Peyer's patch (tissue), 4 donors: Measurements from ENCODE around the gene OR3A3. TPM values are rescaled to one million over a fixed set of nuclear protein-coding genes. Genes with fewer than 3 reads are reported as not detected.
"Not testable (repeated sequence)": the region's sequence is repeated elsewhere in the genome, so short reads cannot be mapped to it uniquely, and the experiment has no call there.

Experiments
- DNase-seq, 3 donors: peaks; one replicate each; pipeline ENCODE4 v3.0.0-alpha.2; 2017 to 2019
- H3K27ac ChIP-seq, 4 donors: fragments of 200-600 bp; sonication (generic); one replicate each; pipeline ENCODE4 v1.5.1; 2016 to 2019
- H3K27me3 ChIP-seq, 2 donors: fragments of 200-600 bp; sonication (generic); one replicate each; pipeline ENCODE4 v1.5.1; 2019
- H3K36me3 ChIP-seq, 3 donors: fragments of 200-600 bp; sonication (generic); one replicate each; pipeline ENCODE4 v1.5.1; 2016 to 2019
- H3K4me1 ChIP-seq, 4 donors: fragments of 200-600 bp; sonication (generic); one replicate each; pipeline ENCODE4 v1.5.1; 2016 to 2019
- H3K4me3 ChIP-seq, 4 donors: fragments of 200-600 bp; sonication (generic); 1 replicate in 3 of 4; 2 replicates in 1 of 4; pipeline ENCODE4 v1.5.1; 2016 to 2019; ENCODE audit warnings: mild to moderate bottlenecking in 1 of 4
- H3K9me3 ChIP-seq, 4 donors: fragments of 200-600 bp; sonication (generic); one replicate each; pipeline ENCODE4 v1.5.1; 2016 to 2019; ENCODE audit warnings: mild to moderate bottlenecking in 1 of 4
- CTCF ChIP-seq, 6 experiments: fragments of 450-650 bp in 4 of 6; fragments of 200-600 bp in 2 of 6; sonication (generic) in 1 of 6; IDR thresholded peaks; one replicate each; pipeline ENCODE4 v1.5.1; 2017 to 2019; ENCODE audit warnings: antibody characterized with exemption in 6 of 6, mild to moderate bottlenecking in 3 of 6, moderate library complexity in 1 of 6
- POLR2A ChIP-seq, 2 donors: fragments of 450-650 bp; IDR thresholded peaks; one replicate each; pipeline ENCODE4 v1.5.1; 2017; ENCODE audit warnings: antibody characterized with exemption in 2 of 2, mild to moderate bottlenecking in 2 of 2, moderate library complexity in 2 of 2
- total RNA-seq, 4 donors: library from RNA; depleted of rRNA; stranded (reverse); fragments of >200 nt; gene quantifications; one replicate each; pipeline ENCODE4 v1.1.0, GENCODE V29; 2016

Gene OR3A3
- total RNA-seq, 4 donors from 2014 or later = not detected

DNA sequence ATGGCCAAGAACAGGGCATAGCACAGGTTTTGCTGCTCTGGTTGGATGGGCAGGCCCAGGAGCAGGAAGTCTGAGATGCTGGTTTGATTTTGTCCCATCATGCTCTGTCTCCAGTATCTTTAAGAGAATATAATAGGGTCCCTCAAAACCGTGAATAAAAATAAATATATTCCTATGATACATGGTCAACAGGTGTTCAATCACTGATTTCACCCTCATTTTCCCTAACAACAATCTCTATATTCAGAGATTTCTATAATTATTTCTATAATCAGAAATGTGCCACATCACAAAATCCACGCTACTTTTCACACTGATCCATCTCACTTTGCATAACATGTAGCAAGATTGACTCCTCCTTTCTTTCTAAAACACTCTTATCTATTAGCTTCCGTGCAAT lies 22.6 kb downstream of the OR3A3 start, which contains the start of gene OR1E2:
TSS of gene OR1E2 (minus strand) at position 101 of the 400 bp plus-strand sequence. CDS start at position 101, 0 bp downstream.
- no peaks in the 10 kb centered on the region for H3K4me1 ChIP-seq
- no peak within 1 kb of the TSS for H3K27ac ChIP-seq
- no peaks in the 10 kb centered on the region for H3K9me3 ChIP-seq
- H3K27me3 ChIP-seq = no peaks in the 10 kb centered on the region
- H3K36me3 ChIP-seq = no peaks in the 10 kb centered on the region
- TF ChIP-seq POLR2A (IDR thresholded peaks at IDR 0.05) (no peak), CTCF (IDR thresholded peaks at IDR 0.05) (no peak)
- no peak within 1 kb of the TSS for H3K4me3 ChIP-seq
- DNase-seq = no peak

DNA sequence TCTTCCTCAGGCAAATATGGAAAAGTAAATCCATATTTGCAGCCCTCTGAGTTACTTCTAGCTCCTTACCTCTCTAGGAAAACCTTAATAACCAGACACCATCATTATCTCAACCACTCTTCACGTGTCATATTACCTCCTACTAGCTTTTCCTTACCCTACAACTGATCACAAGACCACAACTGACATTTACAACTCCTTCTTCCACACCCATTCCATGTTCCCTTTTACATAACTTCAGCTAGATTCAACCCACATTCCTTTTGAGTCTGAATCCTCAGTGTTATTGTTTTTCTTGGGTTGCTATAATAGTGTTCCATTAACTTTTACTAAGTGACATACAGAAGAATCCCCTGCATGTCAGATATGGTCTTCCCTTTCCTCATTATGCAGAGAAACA lies 27.2 kb downstream of the OR3A3 start:
- H3K4me3 ChIP-seq = no peak overlapping the region
- DNase-seq = no peak
- H3K36me3 ChIP-seq = no peaks in the 10 kb centered on the region
- no peak overlapping the region for H3K27ac ChIP-seq
- TF ChIP-seq POLR2A (IDR thresholded peaks at IDR 0.05) (no peak), CTCF (IDR thresholded peaks at IDR 0.05) (no peak)
- H3K9me3 ChIP-seq = no peaks in the 10 kb centered on the region
- no peaks in the 10 kb centered on the region for H3K4me1 ChIP-seq
- no peaks in the 10 kb centered on the region for H3K27me3 ChIP-seq

- H3K4me1 ChIP-seq = no peaks in the 10 kb centered on the region
- no peak overlapping the region for H3K27ac ChIP-seq
- H3K4me3 ChIP-seq = no peak overlapping the region
- no peaks in the 10 kb centered on the region for H3K27me3 ChIP-seq
- H3K36me3 ChIP-seq = no peaks in the 10 kb centered on the region
- no peak for DNase-seq
- TF ChIP-seq POLR2A (IDR thresholded peaks at IDR 0.05) (no peak), CTCF (IDR thresholded peaks at IDR 0.05) (no peak)
- no peaks in the 10 kb centered on the region for H3K9me3 ChIP-seq
These were observed 29.3 kb downstream of the OR3A3 start for GRCh38 chr17:3440451-3440850.

DNA sequence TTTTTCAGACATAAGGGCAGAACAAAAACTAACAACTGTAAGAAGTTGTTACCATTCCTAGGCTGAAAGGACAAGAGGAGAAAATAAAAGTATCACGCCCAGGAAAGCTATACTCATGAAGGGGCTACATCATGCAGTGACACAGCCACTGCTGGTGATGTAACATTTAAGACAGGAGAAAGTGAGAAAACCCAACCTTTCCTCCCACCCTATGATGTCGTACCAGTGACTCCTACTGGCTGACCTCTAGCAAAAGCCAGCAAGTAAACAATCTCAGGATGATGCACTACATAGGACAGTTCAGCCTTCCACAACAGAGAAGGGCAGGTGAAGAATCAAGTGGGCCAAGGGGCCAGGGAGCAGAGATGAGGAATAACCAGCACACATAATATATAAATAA lies 36.5 kb downstream of the OR3A3 start:
- no peak for DNase-seq
- TF ChIP-seq POLR2A (IDR thresholded peaks at IDR 0.05) (no peak), CTCF (IDR thresholded peaks at IDR 0.05) (peak in 2 of 6 experiments; percentile 11 to 15)
- Histone ChIP-seq H3K27ac (peak overlapping the region in 2 of 4 donors; percentile 14 to 44), H3K36me3 (no peaks in the 10 kb centered on the region), H3K27me3 (no peaks in the 10 kb centered on the region), H3K9me3 (no peaks in the 10 kb centered on the region), H3K4me3 (no peak overlapping the region), H3K4me1 (peaks cover 0 to 5% (median 0%) of the 10 kb centered on the region in 4 donors)

DNA sequence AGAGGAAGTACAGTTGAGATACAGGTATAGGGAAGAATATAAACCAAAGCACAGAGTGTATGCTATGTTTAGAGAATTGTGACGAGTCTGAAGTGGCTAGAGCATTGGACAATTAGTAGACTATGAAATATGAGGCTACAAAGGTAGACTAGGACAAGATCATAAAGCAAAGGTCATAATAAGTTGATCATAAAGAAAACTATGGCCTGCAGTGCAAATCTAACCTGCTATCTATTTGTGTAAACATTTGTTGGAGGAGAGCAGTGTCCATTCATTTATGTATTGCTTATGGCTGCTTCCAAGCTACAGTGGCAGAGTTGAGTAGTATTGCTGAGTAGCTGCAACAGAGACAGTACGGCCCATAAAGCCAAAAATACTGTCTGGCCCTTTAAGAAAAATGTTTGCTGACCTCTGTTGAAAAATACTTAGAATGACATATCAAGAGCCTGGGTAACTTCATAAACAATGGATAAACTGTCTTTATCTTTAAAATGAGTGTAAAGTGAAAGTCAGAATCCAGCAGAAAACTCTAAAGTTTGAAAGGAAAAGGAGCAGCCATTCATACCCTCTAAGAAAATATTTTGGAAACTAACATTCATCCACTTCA lies 37.0 kb downstream of the OR3A3 start:
- no peaks in the 10 kb centered on the region for H3K36me3 ChIP-seq
- H3K27me3 ChIP-seq = no peaks in the 10 kb centered on the region
- no peak overlapping the region for H3K4me3 ChIP-seq
- H3K27ac ChIP-seq = peak overlapping the region in 2 of 4 donors; percentile 14 to 44
- H3K9me3 ChIP-seq = no peaks in the 10 kb centered on the region
- peak in 2 of 6 experiments; percentile 6 to 24 for TF ChIP-seq CTCF (IDR thresholded peaks at IDR 0.05)
- no peak for TF ChIP-seq POLR2A (IDR thresholded peaks at IDR 0.05)
- peaks cover 0 to 5% (median 0%) of the 10 kb centered on the region in 4 donors for H3K4me1 ChIP-seq
- DNase-seq = no peak

- H3K4me1 ChIP-seq, H3K27me3 ChIP-seq, H3K36me3 ChIP-seq, H3K27ac ChIP-seq, H3K9me3 ChIP-seq, H3K4me3 ChIP-seq, DNase-seq: not testable (repeated sequence)
These were observed 55.2 kb downstream of the OR3A3 start for GRCh38 chr17:3466355-3466754.
